HepG2 (cell line): ENCODE data around the gene TRAIP. TPM values are rescaled to one million over a fixed set of nuclear protein-coding genes. Genes with fewer than 3 reads are reported as not detected.

Experiments
- CBFB ChIP-seq: sonication (generic); formaldehyde crosslinking; IDR thresholded peaks from 2 replicates; pipeline ENCODE4 v1.4.0; 2020; ENCODE audit warnings: missing genetic modification reagents
- CSRNP1 ChIP-seq: sonication (generic); formaldehyde crosslinking; IDR thresholded peaks from 2 replicates; pipeline ENCODE4 v1.8.1; 2023; ENCODE audit warnings: mild to moderate bottlenecking, missing genetic modification reagents
- ELF3 ChIP-seq: IDR thresholded peaks from 2 replicates; pipeline ENCODE4 v1.6.1; 2016; ENCODE audit warnings: missing genetic modification reagents, missing compliant biosample characterization
- GABPB1 ChIP-seq: IDR thresholded peaks from 2 replicates; pipeline ENCODE4 v1.6.1; 2016; ENCODE audit warnings: mild to moderate bottlenecking, missing genetic modification reagents, moderate library complexity, missing compliant biosample characterization
- GATAD1 ChIP-seq: IDR thresholded peaks from 2 replicates; pipeline ENCODE4 v1.6.1; 2016; ENCODE audit warnings: missing genetic modification reagents, missing compliant biosample characterization
- GZF1 ChIP-seq: sonication (generic); formaldehyde crosslinking; IDR thresholded peaks from 2 replicates; pipeline ENCODE4 v1.5.1; 2020; ENCODE audit warnings: mild to moderate bottlenecking, missing genetic modification reagents
- HMG20A ChIP-seq: IDR thresholded peaks from 2 replicates; pipeline ENCODE4 v1.6.1; 2016; ENCODE audit warnings: borderline replicate concordance
- HNF4G ChIP-seq, 2 experiments: sonication (generic) in 1 of 2; formaldehyde crosslinking in 1 of 2; IDR thresholded peaks; 2 replicates each; pipeline versions ENCODE4 v1.4.0 to v1.6.1; 2011 to 2020; ENCODE audit warnings: borderline replicate concordance in 2 of 2, low read depth in 2 of 2, mild to moderate bottlenecking in 2 of 2, low read length in 1 of 2, missing genetic modification reagents in 1 of 2, moderate library complexity in 1 of 2
- MAZ ChIP-seq, 2 experiments: sonication (generic) in 1 of 2; formaldehyde crosslinking in 1 of 2; IDR thresholded peaks; 2 replicates each; pipeline versions ENCODE4 v1.5.0 to v1.6.1; 2012 to 2020; ENCODE audit warnings: low read depth in 2 of 2, mild to moderate bottlenecking in 2 of 2, borderline replicate concordance in 1 of 2, improper control_type of control experiment in 1 of 2, low read length in 1 of 2, missing genetic modification reagents in 1 of 2, moderate library complexity in 1 of 2
- NCOA2 ChIP-seq: sonication (generic); formaldehyde crosslinking; IDR thresholded peaks from 2 replicates; pipeline ENCODE4 v1.8.0; 2022; ENCODE audit warnings: inconsistent platforms
- PHF20 ChIP-seq: sonication (generic); formaldehyde crosslinking; IDR thresholded peaks from 2 replicates; pipeline ENCODE4 v1.5.0; 2020; ENCODE audit warnings: mild to moderate bottlenecking, missing genetic modification reagents
- SMAD1 ChIP-seq: sonication (generic); formaldehyde crosslinking; IDR thresholded peaks from 2 replicates; pipeline ENCODE4 v1.4.0; 2020; ENCODE audit warnings: missing genetic modification reagents, low read depth, mild to moderate bottlenecking, borderline replicate concordance
- STAT6 ChIP-seq: sonication (generic); formaldehyde crosslinking; IDR thresholded peaks from 2 replicates; pipeline ENCODE4 v1.4.0; 2020; ENCODE audit warnings: missing genetic modification reagents, mild to moderate bottlenecking, borderline replicate concordance
- TMF1 ChIP-seq: sonication (generic); formaldehyde crosslinking; IDR thresholded peaks from 2 replicates; pipeline ENCODE4 v1.8.1; 2022; ENCODE audit warnings: low read depth, missing genetic modification reagents
- ZFX ChIP-seq: sonication (generic); formaldehyde crosslinking; IDR thresholded peaks from 2 replicates; pipeline ENCODE4 v1.4.0; 2020; ENCODE audit warnings: mild to moderate bottlenecking, low read depth, missing genetic modification reagents, moderate library complexity
- ZNF225 ChIP-seq: sonication (generic); formaldehyde crosslinking; IDR thresholded peaks from 2 replicates; pipeline ENCODE4 v1.4.0; 2020; ENCODE audit warnings: mild to moderate bottlenecking, missing genetic modification reagents
- ZNF317 ChIP-seq: sonication (generic); formaldehyde crosslinking; IDR thresholded peaks from 2 replicates; pipeline ENCODE4 v1.5.0; 2020; ENCODE audit warnings: mild to moderate bottlenecking, missing genetic modification reagents
- polyA plus RNA-seq, 8 experiments: library from polyadenylated mRNA; depleted of rRNA in 3 of 8; stranded (reverse) in 7 of 8; unstranded in 1 of 8; fragments of >200 nt; fragmentation: Illumina TruSeq in 4 of 8; extraction: Trizol in 4 of 8; gene quantifications; 2 replicates each; pipeline versions ENCODE4 v1.2.1 to v1.2.3, GENCODE V29; 2011 to 2016; ENCODE audit warnings: low read depth in 4 of 8, missing spikeins in 1 of 8, mixed read lengths in 1 of 8; ENCODE audit not compliant: insufficient read depth in 1 of 8
- total RNA-seq, 5 experiments: library from RNA; depleted of rRNA; stranded (reverse); fragments of >200 nt; fragmentation: Illumina TruSeq; extraction: Trizol; gene quantifications; 2 replicates each; pipeline ENCODE4 v1.2.3, GENCODE V29; 2016; ENCODE audit warnings: low read depth in 1 of 5
- TF ChIP-seq, protein P1 (sequence below): IDR thresholded peaks from 2 replicates; pipeline ENCODE4 v1.6.1; 2016
- TF ChIP-seq, protein P2 (sequence below): sonication (generic); formaldehyde crosslinking; IDR thresholded peaks from 2 replicates; pipeline ENCODE4 v1.4.0; 2020; ENCODE audit warnings: missing genetic modification reagents, borderline replicate concordance
- TF ChIP-seq, protein P3 (sequence below): sonication (generic); IDR thresholded peaks from 2 replicates; pipeline ENCODE4 v1.6.1; 2016; ENCODE audit warnings: low read depth, borderline replicate concordance

Gene TRAIP
- total and polyA plus RNA-seq, 2 of the 13 experiments (the other 11 are each of a cell fraction or from before 2014, with no cell fraction given), result 13.9 to 23.9 TPM

DNA sequence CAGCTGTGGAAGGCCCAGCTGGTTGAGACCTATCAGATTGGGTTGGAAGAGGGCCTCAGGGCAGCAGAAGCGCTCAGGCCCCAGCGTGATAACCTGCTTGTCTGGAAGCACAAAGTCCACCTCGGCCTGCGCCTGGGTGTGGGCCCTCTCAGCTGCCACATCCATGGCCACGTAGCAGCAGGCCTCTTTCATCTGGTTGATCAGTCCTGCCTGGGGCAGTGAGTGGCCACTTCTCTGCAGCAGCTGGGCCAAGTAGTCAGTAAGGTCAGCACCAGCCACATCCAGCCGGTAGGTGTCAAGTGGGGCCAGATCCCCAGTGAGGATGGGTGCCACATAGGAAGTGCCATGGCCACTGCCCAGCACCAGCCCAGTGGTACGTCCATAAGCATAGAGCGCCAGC lies 17.3 kb upstream of the TRAIP start (continued):
- TF ChIP-seq, protein P1, sequence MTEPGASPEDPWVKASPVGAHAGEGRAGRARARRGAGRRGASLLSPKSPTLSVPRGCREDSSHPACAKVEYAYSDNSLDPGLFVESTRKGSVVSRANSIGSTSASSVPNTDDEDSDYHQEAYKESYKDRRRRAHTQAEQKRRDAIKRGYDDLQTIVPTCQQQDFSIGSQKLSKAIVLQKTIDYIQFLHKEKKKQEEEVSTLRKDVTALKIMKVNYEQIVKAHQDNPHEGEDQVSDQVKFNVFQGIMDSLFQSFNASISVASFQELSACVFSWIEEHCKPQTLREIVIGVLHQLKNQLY, result peak; percentile 50; the same call in 1 of the 2 replicates
- peak; percentile 75; the same call in 1 of the 2 replicates for TF ChIP-seq HNF4G (IDR thresholded peaks at IDR 0.05; ENCODE audit: borderline replicate concordance, low read depth, low read length)
- TF ChIP-seq HNF4G (CRISPR knock-in tag; IDR thresholded peaks at IDR 0.05; ENCODE audit: borderline replicate concordance, low read depth), result peak; percentile 91
- peak; percentile 74; the same call in 1 of the 2 replicates for TF ChIP-seq SMAD1
- peak; percentile 58; the same call in 1 of the 2 replicates for TF ChIP-seq PHF20 (CRISPR knock-in tag)
- 0 out of 2 replicates have a peak, but pooled peaks have one; percentile 29 for TF ChIP-seq CBFB (CRISPR knock-in tag)
- 0 out of 2 replicates have a peak, but pooled peaks have one; percentile 18 for TF ChIP-seq GATAD1 (CRISPR knock-in tag)
- TF ChIP-seq ELF3 (CRISPR knock-in tag), result 0 out of 2 replicates have a peak, but pooled peaks have one; percentile 46
- TF ChIP-seq ZNF225 (CRISPR knock-in tag), result 0 out of 2 replicates have a peak, but pooled peaks have one; percentile 18
- no peak for TF ChIP-seq MAZ (IDR thresholded peaks at IDR 0.05; ENCODE audit: borderline replicate concordance, low read depth, low read length)
- TF ChIP-seq MAZ (CRISPR knock-in tag; IDR thresholded peaks at IDR 0.05; ENCODE audit: low read depth), result peak; percentile 57
- TF ChIP-seq CSRNP1, result no peak
- TF ChIP-seq ZFX, result peak; percentile 97
- TF ChIP-seq ZNF317 (CRISPR knock-in tag), result no peak
- TF ChIP-seq, protein P2, sequence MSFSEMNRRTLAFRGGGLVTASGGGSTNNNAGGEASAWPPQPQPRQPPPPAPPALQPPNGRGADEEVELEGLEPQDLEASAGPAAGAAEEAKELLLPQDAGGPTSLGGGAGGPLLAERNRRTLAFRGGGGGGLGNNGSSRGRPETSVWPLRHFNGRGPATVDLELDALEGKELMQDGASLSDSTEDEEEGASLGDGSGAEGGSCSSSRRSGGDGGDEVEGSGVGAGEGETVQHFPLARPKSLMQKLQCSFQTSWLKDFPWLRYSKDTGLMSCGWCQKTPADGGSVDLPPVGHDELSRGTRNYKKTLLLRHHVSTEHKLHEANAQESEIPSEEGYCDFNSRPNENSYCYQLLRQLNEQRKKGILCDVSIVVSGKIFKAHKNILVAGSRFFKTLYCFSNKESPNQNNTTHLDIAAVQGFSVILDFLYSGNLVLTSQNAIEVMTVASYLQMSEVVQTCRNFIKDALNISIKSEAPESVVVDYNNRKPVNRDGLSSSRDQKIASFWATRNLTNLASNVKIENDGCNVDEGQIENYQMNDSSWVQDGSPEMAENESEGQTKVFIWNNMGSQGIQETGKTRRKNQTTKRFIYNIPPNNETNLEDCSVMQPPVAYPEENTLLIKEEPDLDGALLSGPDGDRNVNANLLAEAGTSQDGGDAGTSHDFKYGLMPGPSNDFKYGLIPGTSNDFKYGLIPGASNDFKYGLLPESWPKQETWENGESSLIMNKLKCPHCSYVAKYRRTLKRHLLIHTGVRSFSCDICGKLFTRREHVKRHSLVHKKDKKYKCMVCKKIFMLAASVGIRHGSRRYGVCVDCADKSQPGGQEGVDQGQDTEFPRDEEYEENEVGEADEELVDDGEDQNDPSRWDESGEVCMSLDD (CRISPR knock-in tag), result no peak
- 0 out of 2 replicates have a peak, but pooled peaks have one; percentile 71 for TF ChIP-seq GZF1 (CRISPR knock-in tag)
- TF ChIP-seq GABPB1 (CRISPR knock-in tag), result peak; percentile 36; the same call in 1 of the 2 replicates
- TF ChIP-seq TMF1 (CRISPR knock-in tag), result no peak
- TF ChIP-seq STAT6 (CRISPR knock-in tag), result no peak; the same call in 1 of the 2 replicates
- TF ChIP-seq HMG20A (CRISPR knock-in tag), result peak; percentile 40; the same call in 1 of the 2 replicates
- TF ChIP-seq, protein P3, sequence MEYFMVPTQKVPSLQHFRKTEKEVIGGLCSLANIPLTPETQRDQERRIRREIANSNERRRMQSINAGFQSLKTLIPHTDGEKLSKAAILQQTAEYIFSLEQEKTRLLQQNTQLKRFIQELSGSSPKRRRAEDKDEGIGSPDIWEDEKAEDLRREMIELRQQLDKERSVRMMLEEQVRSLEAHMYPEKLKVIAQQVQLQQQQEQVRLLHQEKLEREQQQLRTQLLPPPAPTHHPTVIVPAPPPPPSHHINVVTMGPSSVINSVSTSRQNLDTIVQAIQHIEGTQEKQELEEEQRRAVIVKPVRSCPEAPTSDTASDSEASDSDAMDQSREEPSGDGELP, result peak; percentile 93
- TF ChIP-seq NCOA2 (CRISPR knock-in tag), result peak; percentile 34; the same call in 1 of the 2 replicates
